Stimulated activated CD4-positive, alpha-beta T cell treated with anti-CD3 and anti-CD28 coated beads, Interleukin-1b, Interleukin-23, amount 100 ng/mL, for 4 hours (primary cell): ENCODE results near the gene TNIP2.

Source experiments
- DNase-seq, 2 donors: peaks; one replicate each; pipeline ENCODE4 v3.0.0-alpha.2; 2020; ENCODE audit warnings: low read depth in 2 of 2

The TNIP2 gene

GRCh38 chr4:2715426-2715825, 40.7 kb downstream of the TNIP2 start:
- no peak for DNase-seq

- no peak for DNase-seq
Measured at GRCh38 chr4:2714918-2715317, 41.2 kb downstream of the TNIP2 start.

- peak; percentile 14 to 20 for DNase-seq
Measured at GRCh38 chr4:2714061-2714770, 41.9 kb downstream of the TNIP2 start.

- no peak for DNase-seq
Measured at GRCh38 chr4:2713337-2713736, 42.8 kb downstream of the TNIP2 start.

- DNase-seq: no peak
Measured at GRCh38 chr4:2712261-2712842, 43.8 kb downstream of the TNIP2 start.

- no peak for DNase-seq
Measured at GRCh38 chr4:2702770-2703169, 53.4 kb downstream of the TNIP2 start.

GRCh38 chr4:2702361-2702760, 53.8 kb downstream of the TNIP2 start:
- DNase-seq: no peak

- DNase-seq: no peak
Measured at GRCh38 chr4:2700031-2700430, 56.1 kb downstream of the TNIP2 start.

GRCh38 chr4:2699534-2699933, 56.6 kb downstream of the TNIP2 start:
- no peak for DNase-seq

- DNase-seq: no peak
Measured at GRCh38 chr4:2698951-2699505, 57.1 kb downstream of the TNIP2 start.

GRCh38 chr4:2698504-2698903, 57.6 kb downstream of the TNIP2 start:
- no peak for DNase-seq

GRCh38 chr4:2697995-2698414, 58.1 kb downstream of the TNIP2 start:
- DNase-seq: no peak

- DNase-seq: no peak
Measured at GRCh38 chr4:2696423-2696822, 59.7 kb downstream of the TNIP2 start.

GRCh38 chr4:2695346-2696060, 60.6 kb downstream of the TNIP2 start:
- DNase-seq: no peak

- DNase-seq: no peak
Measured at GRCh38 chr4:2694691-2695090, 61.4 kb downstream of the TNIP2 start.

GRCh38 chr4:2691952-2692435, 64.1 kb downstream of the TNIP2 start:
- DNase-seq: no peak
